ENCODE data around the gene RAB9B.

DNA sequence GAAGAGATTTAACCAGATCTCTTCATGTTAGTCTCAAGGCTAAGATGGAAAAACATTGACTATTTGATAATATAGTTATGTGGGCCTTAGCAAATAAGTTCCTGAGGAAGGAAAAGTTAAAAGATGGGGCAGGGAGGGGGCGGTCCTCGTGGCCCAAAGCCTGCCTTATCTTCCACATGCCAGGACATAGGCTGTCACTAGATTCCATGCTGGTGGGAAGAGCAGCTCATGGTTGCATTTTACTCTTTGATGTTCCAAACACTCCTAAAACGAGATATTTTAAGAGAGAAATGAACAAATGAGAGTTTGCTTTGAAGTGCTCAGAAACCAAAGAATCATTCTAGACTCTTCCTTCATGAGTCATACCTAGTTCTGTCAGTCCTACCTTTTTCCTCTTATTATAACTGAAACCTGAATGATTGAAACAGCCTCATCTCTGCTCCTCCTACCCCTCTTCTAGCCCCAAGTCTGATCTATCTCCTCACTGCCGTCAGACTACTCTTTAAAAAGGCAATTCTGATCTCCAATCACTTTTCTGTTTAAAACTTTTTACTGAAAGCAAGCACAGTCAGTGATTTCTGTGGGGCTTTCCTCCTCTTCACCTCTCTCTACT is 25.1 kb downstream of the RAB9B start:
- TF ChIP-seq, protein P1, sequence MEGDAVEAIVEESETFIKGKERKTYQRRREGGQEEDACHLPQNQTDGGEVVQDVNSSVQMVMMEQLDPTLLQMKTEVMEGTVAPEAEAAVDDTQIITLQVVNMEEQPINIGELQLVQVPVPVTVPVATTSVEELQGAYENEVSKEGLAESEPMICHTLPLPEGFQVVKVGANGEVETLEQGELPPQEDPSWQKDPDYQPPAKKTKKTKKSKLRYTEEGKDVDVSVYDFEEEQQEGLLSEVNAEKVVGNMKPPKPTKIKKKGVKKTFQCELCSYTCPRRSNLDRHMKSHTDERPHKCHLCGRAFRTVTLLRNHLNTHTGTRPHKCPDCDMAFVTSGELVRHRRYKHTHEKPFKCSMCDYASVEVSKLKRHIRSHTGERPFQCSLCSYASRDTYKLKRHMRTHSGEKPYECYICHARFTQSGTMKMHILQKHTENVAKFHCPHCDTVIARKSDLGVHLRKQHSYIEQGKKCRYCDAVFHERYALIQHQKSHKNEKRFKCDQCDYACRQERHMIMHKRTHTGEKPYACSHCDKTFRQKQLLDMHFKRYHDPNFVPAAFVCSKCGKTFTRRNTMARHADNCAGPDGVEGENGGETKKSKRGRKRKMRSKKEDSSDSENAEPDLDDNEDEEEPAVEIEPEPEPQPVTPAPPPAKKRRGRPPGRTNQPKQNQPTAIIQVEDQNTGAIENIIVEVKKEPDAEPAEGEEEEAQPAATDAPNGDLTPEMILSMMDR (IDR thresholded peaks at IDR 0.05; ENCODE audit: low read depth, low read length): no peak
- no peak for TF ChIP-seq POLR2A (IDR thresholded peaks at IDR 0.05; ENCODE audit: extremely low read depth, insufficient read length)
- TF ChIP-seq MYC (IDR thresholded peaks at IDR 0.05; ENCODE audit: low read depth, low read length): no peak

Data from NB4 (cell line).